Islet of Langerhans (tissue), 1 donor: ENCODE results near the gene TCF7.

ENCODE experiments used
- FAIRE-seq: peaks from one replicate; lab custom pipeline; 2011; peaks lifted over from hg19 to GRCh38; lab: Jason Lieb, UNC

The TCF7 gene

GRCh38 chr5:134091626-134092121 is 22.8 kb upstream of the TCF7 start:
- FAIRE-seq = no peak

GRCh38 chr5:134092875-134093274 is 21.6 kb upstream of the TCF7 start:
- FAIRE-seq = no peak

GRCh38 chr5:134093351-134093750 is 21.1 kb upstream of the TCF7 start:
- FAIRE-seq = no peak

- no peak for FAIRE-seq
Observed at GRCh38 chr5:134095293-134095692, 19.2 kb upstream of the TCF7 start.

- FAIRE-seq = no peak
Observed at GRCh38 chr5:134095887-134096589, 18.4 kb upstream of the TCF7 start.

- no peak for FAIRE-seq
Observed at GRCh38 chr5:134097211-134097749, 17.2 kb upstream of the TCF7 start.

DNA sequence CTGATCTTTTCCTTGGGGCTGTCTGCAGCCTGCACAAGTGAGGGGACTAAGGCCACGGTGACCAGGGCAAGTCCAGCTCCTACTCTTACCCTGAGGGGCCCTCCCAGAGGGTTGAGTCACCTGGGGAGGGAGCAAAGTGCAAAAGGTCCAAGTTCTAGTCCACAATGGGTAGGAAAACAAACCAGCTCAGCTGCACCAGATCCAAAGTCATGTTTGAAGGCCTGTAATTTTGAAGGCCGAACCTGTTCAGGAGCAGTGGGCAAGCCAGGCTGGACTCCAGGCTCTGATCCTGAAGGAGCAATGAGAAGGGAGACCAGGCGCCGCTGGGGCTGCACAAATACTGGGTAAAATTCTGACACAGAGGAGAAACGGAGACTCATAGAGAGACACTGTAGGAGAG is 15.8 kb upstream of the TCF7 start:
- FAIRE-seq = no peak

DNA sequence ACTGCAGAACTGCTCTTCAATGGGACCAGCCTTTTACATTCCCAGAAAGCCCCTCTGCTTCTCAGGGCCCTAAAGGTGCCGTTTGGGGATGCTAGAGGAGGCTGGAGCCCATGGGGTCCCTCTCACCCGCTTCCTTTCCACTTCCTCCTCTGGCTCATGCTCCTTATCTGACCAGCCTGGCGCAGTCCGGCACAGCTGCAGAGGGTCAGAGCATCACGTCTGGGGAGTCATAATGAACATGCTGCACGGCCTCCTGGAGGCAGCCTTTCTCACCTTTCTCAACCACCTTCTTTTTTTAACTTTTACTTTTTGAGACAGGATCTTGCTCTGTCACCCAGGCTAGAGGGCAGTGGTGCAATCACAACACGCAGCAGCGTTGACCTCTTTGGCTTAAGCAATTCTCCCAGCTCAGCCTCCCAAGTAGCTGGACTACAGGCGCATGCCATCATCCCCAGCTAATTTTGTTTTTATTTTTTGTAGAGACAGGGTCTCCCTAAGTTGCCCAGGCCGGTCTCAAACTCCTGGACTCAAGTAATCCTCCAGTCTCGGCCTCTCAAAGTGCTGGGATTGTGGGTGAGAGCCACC is 15.1 kb upstream of the TCF7 start:
- FAIRE-seq = no peak

DNA sequence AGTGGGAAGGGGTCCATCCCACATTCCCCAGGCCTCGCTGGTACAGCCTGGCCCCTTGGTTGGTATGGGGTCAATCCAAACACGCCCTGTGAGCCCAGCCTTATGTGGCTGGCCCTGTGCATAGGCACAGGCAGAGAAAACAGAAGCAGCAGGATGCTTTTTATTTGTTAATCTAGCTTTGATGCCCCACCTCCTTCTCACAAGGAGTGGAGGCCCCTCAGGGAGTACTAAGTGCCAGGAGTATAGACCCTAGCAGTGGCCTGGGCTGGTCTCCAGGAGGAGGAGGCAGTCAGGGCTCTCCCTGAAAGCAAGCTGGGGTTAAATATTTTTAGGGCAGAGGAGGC is 14.6 kb upstream of the TCF7 start:
- no peak for FAIRE-seq

DNA sequence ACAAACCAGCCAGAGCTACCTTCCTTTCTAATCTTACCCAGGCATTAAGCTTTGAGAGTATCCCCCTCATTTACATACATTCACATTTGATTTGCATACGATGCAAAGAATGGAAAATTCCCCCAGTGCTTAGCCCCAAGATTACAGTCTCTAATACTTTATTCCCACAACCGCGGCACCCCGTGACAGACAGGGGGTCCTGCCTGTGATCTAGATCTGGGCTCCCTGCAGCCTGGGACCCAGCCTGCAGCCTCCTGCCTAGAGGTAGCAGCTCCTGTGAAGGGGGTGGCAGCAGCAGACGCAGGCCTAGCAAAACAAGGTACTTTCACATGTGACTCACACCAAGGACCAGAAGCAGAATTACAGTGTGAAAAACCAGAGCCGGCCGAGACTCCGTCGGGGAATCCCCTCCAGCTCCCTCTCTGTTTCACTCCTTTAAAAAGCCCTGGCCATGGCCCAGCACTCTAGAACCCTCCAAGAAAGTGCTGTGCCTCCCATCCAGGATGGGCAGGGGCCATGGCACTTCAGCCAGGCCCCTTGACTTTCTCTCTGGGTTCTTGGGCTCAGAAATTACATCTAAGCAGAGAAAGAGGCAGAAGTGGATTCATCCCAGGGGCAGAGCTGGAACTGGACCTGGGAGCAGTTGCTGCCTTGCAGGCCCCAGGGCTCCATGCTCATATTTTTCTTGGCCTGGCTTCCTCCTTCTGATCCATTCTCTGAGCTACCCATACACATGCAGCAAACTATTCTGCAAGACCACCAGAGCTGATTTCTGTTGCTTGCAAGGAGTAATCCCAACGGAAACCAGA is 14.0 kb upstream of the TCF7 start:
- no peak for FAIRE-seq

GRCh38 chr5:134101686-134102439 is 12.6 kb upstream of the TCF7 start:
- no peak for FAIRE-seq

GRCh38 chr5:134103397-134103796 is 11.1 kb upstream of the TCF7 start:
- no peak for FAIRE-seq

GRCh38 chr5:134103998-134104654 is 10.4 kb upstream of the TCF7 start:
- FAIRE-seq = no peak

DNA sequence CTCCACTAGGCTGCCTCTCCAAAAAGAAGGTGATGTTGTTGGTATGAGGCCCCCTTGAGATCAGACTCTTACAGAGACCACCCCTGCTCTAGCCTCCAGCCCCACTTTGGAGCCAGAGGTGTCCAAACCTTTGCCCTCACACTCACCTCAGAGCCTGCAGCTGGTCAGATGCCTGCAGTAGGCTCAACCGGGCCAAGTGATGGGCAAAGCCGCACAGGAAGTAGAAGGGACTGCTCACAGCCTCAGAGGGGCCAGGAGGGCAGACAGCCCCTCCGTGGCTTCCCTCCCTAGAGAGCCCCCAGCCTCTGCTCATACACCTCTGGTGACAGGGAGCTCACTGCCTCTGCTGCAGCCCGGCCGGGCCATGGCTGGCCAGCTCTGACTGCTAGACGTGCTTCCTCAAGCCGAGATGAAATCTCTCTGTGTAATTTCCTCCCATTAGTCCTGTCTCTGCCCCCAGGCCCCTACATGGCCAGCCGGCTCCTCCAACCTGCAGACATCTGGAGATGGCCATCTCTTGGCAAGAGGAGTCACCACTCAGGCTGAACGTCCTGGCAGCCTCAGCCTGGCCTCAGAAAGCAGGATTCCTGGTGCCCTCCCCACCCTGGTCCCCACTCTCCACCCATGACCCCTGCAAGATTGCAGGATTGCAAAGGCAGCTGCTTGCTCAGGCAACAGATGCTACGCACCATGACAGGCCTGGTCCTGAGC is 7.3 kb upstream of the TCF7 start:
- FAIRE-seq = no peak

DNA sequence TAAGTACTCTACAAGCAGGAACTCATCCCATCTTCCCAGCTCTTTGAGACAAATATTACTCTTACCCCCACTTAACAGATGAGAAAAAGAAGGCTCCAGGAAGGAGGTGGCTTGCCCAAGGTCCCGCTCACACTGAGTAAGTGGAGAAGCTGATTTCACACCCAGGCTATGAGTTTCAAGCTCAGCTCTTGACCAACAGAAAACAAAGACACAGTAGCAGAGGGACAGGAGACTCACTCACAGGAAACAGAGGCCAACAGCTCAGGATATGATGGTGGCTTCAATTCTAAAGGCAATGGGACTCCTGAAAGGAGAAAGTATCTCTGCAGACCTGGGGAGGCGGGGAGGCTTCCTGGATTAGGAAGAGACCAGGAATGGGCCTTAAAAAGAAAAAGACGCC is 6.7 kb upstream of the TCF7 start:
- FAIRE-seq = no peak

- no peak for FAIRE-seq
Observed at GRCh38 chr5:134110382-134110781, 4.1 kb upstream of the TCF7 start.

- no peak for FAIRE-seq
Observed at GRCh38 chr5:134111741-134112647, 2.5 kb upstream of the TCF7 start.

DNA sequence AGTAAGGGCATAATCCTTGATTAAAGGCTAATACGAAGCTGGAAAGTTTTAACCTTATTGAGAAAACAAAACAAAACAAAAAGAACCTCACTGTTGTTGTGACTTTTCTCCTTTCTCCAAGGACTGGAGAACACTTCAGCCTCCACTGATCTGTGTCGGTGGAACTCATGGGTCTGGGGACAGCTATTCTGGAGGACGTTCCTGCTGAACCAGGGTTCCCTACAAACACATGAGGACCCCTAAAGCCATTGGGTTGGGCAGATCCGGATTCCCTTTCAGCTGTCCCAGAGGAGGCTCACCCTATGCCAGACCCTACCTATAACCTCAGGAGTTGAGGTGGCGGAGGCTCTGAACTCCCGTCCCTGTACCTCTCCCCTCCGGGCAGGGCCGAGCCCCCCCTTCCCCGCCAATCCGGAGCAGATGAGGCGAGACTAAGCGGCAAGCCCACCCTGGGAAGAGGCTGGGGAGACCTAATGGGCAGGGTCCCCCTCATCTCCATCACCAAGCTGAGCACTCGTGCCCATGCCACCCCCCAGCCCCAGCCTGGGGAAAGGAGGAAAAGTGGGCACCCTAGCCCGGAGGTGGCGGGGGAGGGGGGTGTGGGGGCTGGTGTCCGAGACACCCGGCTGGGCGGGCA is 1.6 kb upstream of the TCF7 start:
- FAIRE-seq = no peak

- FAIRE-seq = no peak
Observed at GRCh38 chr5:134113363-134113889, 1.1 kb upstream of the TCF7 start.
